ENCODE measurements around the gene ERC2.

ERC2 gene

DNA sequence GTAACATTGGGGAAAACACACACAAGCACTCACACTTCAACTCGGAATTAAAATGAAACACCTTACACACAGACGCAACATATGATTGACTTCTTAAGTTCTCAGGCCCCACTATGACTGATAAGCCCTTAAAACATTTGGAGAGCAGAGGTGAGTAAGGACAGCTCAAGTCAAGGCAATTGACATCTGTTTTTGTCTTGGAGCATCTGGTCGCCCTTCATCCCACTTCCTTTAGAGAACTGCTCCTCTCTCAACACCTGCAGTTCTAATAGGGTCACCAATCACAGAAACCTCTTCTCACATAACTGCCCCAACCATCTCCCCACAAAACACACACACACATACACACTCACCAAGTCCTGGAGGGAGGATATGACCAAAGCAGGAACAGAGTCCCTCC lies 43.4 kb downstream of the ERC2 start:
- DNase-seq (ENCODE audit: low spot score) (no peak), FAIRE-seq (no peak)

DNA sequence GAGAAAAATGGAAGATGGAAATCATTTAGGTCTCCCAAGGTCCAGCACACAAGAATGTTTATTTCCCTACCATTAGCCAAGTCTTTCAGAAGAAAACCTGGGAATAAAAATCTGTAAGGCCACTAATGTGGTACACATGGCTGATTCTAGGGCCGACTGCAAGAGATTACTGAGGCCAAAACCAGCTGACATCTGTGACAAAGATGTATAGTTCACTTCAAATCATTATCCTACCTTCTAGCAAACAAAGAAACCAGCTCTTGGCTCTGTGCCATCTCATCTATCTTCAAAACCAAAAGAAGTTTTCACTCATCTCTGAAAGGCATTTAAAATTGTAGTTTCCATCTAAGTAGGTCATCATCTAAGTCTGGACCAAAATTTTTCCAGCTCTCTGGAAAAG lies 43.9 kb downstream of the ERC2 start:
- DNase-seq (ENCODE audit: low spot score), result no peak
- no peak for FAIRE-seq

DNA sequence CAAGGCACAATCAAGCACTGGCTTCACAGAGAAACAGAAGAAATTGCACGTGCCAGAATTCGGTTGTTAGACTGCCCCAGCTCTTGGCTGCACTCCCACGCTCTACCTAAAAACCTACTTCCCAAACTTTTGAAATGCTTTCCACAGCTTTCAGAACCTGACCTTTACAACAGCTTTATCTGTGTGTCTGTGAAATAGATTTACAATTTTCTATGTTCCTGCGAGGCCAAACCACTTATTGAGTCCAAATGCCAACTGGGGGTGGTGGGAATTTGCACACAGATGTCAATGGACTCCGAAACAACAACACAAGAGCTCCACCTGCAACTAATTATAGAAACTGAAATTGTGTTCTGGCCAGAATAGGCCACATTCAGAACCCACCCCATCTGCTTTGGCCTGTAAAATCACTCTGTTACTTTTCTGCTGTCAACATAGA lies 44.6 kb downstream of the ERC2 start:
- no peak for DNase-seq (ENCODE audit: low spot score)
- FAIRE-seq, result no peak

GRCh38 chr3:56422316-56422715 lies 46.0 kb downstream of the ERC2 start:
- no peak for FAIRE-seq
- no peak for DNase-seq (ENCODE audit: low spot score)

- no peak for FAIRE-seq
- no peak for DNase-seq (ENCODE audit: low spot score)
These were observed 47.1 kb downstream of the ERC2 start for GRCh38 chr3:56421205-56421604.

DNA sequence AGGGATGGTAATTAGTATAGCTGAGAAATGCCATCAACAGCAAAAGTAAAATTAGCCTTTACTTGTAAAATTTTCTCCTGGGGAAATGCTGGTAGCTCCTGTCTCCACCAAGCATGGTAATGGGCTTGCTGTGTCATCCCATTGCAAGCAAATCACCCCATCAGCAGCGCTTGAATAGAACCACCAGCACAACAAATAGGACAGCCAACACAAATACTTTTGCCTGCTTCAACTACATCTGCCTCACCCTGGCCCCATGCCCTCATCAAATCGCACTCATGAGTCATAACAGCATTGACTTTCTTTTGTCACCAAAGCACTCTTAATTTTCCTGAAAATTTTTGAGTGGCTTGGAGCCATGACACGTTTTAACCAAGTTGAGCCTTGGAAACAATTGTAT lies 52.6 kb downstream of the ERC2 start:
- no peak for FAIRE-seq

DNA sequence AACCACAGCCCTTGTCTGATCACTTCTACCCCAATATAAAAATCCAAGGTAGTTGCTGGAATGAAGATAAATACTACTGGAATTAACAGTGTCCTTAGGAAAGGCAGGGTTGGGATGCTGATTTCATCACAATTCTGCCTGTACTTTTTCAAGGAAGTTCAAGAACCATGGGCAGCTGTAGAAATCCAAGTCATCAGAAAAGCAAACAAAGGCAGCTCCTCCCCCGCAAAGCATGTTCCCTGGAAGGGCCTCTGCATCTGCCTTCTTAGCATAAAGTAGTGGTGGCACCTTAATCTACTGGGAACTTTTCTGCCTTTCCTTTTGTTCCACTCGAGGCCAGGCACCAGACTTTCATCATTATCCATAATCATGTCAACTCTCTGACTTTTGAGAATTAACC lies 54.4 kb downstream of the ERC2 start:
- DNase-seq (ENCODE audit: low spot score) (no peak), FAIRE-seq (no peak)

More for the DNA sequence above, 52.6 kb downstream of the ERC2 start:
- no peak for DNase-seq (ENCODE audit: low spot score)

DNA sequence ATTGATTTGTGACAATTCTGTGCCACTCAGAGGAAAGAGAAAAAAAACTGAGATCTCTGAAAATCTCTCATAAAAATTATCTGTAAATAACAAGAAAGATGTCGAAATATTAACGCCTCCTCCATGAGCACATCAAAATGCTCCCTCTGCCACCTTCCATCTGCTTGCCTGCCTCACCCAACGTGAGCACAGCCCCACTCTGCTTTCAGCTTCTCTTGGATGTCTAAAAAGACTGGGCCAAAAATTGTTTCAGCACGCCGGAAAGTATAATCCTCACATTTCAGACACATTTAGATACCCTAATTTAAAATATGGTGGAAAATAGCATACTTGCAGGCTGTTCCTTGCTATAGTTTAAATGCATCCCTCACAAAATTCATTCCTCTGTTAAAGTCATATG lies 57.1 kb downstream of the ERC2 start:
- DNase-seq (ENCODE audit: low spot score) (no peak), FAIRE-seq (no peak)

DNA sequence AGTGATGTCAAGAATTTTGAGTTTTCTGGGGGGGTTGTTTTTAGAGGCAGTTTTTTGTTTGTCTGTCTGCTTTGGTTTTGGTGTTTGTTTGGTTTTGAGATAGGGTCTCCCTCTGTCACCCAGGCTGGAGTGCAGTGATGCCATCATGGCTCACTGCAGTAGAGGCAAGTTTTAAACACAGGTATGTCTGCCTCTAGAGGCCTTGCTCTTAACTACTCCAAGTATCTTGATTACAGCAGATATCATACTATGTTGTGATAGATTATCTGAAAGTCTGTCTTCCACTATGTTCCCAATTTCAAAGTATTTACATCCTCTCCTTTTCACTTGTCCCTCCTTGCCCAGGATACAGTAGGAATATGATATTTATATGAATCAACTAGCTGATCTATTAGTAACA lies 57.7 kb downstream of the ERC2 start:
- FAIRE-seq, result no peak

GRCh38 chr3:56409790-56410189 lies 58.5 kb downstream of the ERC2 start:
- FAIRE-seq, result no peak
- DNase-seq (ENCODE audit: low spot score), result no peak

More for the DNA sequence above, 57.7 kb downstream of the ERC2 start:
- DNase-seq (ENCODE audit: low spot score), result no peak

- DNase-seq (ENCODE audit: low spot score) (no peak), FAIRE-seq (no peak)
These were observed 59.5 kb downstream of the ERC2 start for GRCh38 chr3:56408761-56409196.

- no peak for DNase-seq (ENCODE audit: low spot score)
- FAIRE-seq, result no peak
These were observed 61.3 kb downstream of the ERC2 start for GRCh38 chr3:56406826-56407515.

GRCh38 chr3:56404884-56405283 lies 63.4 kb downstream of the ERC2 start:
- no peak for FAIRE-seq
- no peak for DNase-seq (ENCODE audit: low spot score)

DNA sequence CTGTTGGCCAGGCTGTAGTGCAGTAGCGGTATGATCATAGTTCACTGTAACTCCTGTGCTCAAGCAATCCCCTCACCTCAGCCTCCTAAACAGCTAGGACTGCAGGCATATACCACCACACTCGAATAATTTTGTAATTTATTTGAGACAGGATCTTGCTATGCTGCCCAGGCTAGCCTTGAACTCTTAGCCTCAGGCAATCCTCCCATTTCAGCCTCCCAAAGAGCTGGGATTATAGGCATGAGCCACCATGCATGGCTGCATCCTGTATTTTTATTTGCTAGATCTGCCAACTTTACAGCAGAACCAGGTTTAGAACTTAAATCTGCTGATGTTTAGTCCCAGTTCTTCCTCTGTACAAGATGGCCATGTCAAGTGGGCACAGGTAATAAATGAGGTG lies 69.6 kb downstream of the ERC2 start:
- no peak for FAIRE-seq

GRCh38 chr3:56397798-56398197 lies 70.5 kb downstream of the ERC2 start:
- DNase-seq (ENCODE audit: low spot score), result no peak
- no peak for FAIRE-seq

More for the DNA sequence above, 69.6 kb downstream of the ERC2 start:
- DNase-seq (ENCODE audit: low spot score), result no peak

DNA sequence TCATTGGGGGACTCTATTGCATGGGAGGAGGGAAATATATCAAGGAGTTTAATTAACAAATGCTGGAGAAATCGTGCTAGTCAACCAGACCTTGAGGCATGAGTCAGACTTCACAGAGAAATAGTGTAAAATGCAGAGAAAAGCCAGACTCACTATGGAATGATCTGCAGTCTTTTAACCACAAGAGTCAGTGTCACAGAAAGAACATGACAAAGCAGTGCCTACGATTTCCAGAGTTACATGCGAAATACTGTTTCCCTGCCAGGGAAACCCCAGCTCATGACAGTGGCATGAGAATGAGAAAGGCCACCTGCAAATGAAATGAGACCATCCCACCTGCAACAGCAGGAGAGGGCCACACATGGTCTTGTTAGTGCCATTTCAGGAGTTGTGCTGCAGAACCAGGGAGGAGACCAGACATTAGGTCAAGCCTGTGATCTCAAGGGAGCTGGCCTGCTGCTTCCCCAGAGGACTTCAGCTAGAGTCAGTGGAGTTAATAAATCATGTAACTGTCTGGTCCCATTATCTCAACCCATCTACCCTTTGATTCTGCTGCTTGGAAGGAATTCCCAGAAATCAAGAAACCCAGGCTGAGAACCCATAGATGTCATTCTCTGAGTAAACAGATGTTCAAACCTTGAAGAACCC lies 79.0 kb downstream of the ERC2 start:
- FAIRE-seq, result no peak
- DNase-seq (ENCODE audit: low spot score), result no peak

GRCh38 chr3:56383092-56383491 lies 85.2 kb downstream of the ERC2 start:
- DNase-seq (ENCODE audit: low spot score) (no peak), FAIRE-seq (no peak)

- no peak for FAIRE-seq
- no peak for DNase-seq (ENCODE audit: low spot score)
These were observed 88.5 kb downstream of the ERC2 start for GRCh38 chr3:56379723-56380287.

- no peak for DNase-seq (ENCODE audit: low spot score)
- no peak for FAIRE-seq
These were observed 92.6 kb downstream of the ERC2 start for GRCh38 chr3:56375654-56376053.

GRCh38 chr3:56373386-56373785 lies 94.9 kb downstream of the ERC2 start:
- no peak for DNase-seq (ENCODE audit: low spot score)

GRCh38 chr3:56370991-56371775 lies 97.1 kb downstream of the ERC2 start:
- FAIRE-seq (no peak), DNase-seq (ENCODE audit: low spot score) (no peak)

More at GRCh38 chr3:56373386-56373785, 94.9 kb downstream of the ERC2 start:
- no peak for FAIRE-seq

- FAIRE-seq, result no peak
- no peak for DNase-seq (ENCODE audit: low spot score)
These were observed 98.4 kb downstream of the ERC2 start for GRCh38 chr3:56369914-56370313.

All from RCC 7860 (cell line).